CD4-positive, alpha-beta T cell treated with Interleukin-4 for 1 hour (primary cell): ENCODE results near the gene HACD1.
A peak's percentile ranks its signal among the peaks of the same experiment; 100 is the strongest.

Source experiments
- DNase-seq, 2 donors: peaks; one replicate each; pipeline ENCODE4 v3.0.0-alpha.2; 2020 to 2022

Gene HACD1, protein sequence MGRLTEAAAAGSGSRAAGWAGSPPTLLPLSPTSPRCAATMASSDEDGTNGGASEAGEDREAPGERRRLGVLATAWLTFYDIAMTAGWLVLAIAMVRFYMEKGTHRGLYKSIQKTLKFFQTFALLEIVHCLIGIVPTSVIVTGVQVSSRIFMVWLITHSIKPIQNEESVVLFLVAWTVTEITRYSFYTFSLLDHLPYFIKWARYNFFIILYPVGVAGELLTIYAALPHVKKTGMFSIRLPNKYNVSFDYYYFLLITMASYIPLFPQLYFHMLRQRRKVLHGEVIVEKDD

DNA sequence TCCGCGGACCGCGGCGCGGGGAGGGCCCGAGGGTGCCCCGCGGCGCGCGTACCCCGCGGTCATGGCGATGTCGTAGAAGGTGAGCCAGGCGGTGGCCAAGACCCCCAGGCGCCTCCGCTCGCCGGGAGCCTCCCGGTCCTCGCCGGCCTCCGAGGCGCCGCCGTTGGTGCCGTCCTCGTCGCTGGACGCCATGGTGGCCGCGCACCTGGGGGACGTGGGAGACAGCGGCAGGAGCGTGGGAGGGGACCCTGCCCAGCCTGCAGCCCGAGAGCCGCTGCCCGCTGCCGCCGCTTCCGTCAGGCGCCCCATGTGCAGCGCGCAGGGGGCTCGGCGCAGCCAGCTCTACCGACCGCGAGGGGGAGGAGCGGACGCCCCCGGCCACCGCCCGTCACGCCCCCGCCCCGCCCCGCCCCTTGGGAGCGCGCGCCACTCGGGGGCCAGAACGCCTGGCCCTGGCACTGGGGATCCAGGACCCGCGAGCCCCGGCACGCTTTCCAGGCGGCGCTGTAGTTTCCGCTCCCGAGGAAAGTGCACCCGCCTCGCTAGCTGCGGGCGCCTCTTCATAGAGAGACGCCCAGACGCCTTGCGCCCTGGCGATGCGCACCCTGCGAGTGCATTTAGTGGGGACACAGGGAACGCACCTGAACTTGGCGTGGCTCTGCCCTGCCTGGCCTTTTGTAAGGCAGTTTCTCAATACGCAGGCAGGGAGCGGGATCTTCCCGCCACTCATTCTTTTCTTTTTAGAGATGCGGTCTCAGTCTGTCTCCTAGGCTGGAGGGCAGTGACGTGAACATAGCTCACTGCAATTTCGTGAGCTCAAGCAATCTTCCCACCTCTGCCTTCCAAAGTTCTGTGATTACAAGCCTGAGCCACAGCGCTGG lies at the start of gene HACD1:
HACD1 (minus strand) TSS at position 344 of the 881 bp plus-strand sequence; CDS start at position 309, 35 bp downstream.
- peak; percentile 40 to 63 for DNase-seq

DNA sequence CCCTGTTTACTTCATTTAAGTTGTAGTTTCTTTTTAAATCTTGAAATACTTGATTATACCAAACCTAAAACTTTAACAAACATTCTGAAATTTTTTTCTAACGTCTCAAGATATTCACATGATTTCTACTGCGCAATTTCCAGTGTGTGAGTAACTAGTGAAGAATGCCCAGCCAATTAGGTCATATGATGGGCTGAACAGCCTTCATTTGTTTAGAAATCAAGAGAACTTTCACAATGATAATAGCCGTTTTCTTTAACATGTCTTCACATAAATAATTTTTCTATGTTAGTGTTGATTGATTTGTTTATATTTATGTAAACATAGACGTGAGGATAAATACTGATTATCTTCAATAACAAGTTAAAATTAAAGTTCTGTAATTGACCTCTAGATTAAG lies 48.6 kb upstream of the HACD1 start:
- no peak for DNase-seq

DNA sequence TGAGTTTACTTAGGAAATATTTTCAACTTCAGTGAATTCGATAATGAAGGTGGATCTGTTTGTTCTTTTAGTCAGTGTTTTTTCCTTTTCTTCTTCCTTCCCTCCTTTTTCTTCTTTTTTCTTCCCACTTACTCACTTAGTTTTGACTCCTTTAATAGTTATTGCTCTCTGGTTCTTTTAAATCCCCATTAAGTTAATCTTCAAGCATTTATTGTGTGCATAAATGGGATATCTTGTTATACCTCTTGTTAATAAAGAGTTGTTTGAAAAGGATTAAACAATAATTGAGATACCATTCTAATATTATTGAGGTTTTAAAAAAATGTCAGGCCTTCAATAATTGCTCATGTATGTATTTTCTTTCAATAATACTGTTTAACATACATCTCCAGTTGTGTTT lies 46.3 kb upstream of the HACD1 start:
- no peak for DNase-seq

DNA sequence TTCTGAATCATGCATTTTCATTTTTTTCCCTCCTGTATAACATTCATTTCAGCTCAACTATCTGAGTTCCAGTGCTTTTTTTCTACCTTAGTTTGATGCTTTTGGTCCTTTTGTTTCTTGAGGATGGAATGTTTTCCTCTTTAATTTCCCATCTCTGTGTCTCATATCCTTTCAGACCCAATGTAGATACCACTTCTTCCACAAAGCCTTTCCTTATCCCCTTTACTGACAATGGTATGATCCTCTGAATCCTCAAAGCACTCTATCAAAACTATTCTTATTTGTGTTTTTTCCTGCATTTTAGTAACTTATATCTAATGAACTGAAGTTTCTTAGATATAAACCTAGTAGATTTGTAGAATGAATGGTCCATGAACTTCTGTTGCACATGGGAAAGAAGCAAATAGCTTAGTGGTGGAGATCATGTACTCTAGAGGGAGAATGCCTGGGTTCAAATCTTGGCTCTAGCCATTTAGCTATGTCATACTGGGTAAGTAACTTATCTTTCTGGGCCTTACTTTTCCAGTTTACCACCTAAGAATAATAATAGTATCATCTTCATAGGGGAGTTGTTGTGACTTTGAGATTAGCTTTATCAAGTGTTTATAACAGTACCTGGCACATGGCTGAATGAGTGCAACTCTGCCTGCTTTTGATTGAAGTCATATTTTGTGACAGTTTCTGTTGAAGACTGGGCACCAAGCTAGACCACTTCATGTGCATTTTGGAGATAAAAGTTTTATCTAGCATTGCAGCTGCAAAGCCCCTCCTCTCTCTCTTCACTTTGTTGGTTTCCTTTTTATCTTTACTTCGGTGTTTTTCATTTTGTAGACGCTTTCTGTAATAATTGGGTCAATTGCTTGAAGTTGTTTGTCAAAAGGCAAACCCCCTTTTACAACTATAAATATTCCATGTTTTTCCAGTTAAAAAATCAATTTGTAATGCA lies 45.3 kb upstream of the HACD1 start:
- DNase-seq = peak in 1 of 2 donors; percentile 57

DNA sequence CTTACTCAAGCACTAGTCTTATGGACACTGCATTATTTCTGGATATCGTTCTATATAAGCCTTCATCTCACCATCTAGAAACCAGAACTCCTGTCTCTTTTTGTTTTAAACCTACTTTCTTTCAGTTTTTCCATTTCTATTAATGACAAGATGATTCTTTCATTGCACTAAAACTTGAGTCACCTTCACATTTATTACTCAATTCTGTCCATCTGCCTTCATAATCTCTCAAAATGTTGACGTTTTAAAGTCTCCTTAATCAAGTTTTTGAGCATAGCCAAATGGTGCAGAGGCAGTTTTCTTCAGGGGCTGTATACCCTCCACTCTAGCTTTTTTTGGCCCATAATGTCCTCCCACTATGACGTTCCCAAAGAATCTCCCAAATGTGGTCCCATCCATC lies 44.3 kb upstream of the HACD1 start:
- DNase-seq = no peak

DNA sequence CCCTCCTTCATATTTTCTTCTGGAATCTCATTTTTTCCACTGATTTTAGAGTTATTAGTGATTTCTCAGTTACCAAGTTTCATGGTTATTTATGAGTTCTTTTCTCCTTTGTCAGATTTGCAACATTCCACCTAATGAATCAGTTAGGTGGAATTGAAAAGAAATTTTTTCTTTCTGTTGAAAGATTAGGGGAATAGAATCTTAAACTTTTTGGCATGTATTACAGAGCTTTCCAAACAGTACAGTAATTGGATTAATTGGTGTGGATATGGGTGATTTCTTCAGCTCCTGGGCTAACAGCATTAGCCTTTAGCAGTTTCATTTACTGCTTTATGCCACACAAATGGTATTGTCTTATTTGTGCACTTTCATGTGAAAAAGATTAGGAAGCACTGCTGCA lies 43.7 kb upstream of the HACD1 start:
- DNase-seq = no peak

DNA sequence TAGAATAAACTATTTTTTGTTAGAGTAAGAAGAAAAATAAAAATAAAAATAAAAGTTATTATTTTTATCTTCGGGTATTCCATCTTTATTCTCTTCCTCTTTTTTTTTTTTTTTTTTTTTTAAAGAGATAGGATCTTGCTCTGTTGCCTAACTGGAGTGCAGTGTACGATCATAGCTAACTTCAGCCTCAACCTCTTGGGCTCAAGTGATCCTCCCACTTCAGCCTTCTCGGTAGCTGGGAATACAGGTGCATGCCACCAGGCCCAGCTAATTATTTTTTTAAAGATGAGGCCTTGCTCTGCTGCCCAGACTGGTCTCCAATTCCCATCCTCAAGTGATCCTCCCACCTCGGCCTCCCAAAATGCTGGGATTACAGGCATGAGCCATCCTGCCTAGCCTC lies 42.2 kb upstream of the HACD1 start:
- no peak for DNase-seq

DNA sequence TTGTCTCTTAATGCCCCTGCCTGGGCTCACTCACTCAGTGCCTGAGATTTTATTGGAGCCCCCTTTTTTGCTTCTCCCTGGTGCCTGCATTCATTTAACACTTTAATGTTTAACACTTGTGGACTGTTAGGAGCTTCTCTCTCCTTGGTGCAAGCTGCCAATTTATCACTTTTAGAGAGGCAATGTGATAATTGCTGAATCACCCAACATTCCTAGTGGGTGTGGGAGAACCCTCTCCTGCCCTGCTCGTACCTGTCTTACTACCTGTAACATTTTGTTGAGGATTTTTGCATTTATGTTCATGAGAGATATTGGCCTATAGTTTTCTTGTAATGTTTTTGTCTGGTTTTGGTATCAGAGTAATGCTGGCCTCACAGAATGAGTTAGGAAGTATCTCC lies 39.9 kb upstream of the HACD1 start:
- no peak for DNase-seq

DNA sequence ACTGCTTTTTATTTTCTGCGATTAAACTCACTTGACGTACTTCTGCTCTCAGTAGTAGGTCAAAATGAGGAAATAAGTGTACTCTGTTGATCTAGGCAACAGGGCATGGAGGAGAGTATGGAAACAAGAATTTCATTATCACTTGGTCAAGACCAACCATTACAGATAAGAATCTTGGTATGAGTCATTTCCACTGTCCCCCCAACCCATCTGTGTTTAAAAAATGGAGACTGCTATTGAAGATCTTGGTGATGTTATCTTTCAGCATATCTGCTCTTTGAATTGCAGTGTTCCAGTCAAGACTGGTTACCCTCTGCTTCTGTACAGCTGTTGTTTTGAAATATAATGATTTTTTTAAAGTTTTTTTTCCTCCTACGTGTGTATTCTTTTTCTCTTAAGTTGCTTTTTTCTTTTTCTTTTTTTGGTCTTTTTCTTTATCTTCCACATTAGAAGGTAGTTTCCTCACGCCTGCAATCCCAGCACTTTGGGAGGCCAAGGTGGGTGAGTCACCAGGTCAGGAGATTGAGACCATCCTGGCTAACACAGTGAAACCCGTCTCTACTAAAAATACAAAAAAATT lies 38.5 kb upstream of the HACD1 start:
- peak in 1 of 2 donors; percentile 61 for DNase-seq

DNA sequence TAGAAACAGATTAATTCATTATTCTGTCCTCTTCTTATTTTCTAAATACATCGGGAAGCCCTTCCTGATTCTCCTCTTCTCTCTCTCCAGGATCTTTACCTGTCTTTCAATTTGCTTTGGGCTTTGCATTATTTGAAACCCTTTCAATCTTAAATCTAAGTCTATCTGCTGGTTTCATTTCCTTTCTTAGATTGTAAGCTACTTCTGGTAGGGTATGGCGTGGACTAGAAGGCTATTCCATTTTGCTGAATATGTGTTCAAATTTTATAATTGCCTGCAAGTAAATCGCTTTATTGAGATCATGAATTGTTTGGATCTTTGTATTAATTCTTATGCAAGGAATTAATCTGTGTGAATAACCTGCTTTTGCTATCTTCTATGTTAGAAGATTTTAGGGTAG lies 37.8 kb upstream of the HACD1 start:
- DNase-seq = no peak

DNA sequence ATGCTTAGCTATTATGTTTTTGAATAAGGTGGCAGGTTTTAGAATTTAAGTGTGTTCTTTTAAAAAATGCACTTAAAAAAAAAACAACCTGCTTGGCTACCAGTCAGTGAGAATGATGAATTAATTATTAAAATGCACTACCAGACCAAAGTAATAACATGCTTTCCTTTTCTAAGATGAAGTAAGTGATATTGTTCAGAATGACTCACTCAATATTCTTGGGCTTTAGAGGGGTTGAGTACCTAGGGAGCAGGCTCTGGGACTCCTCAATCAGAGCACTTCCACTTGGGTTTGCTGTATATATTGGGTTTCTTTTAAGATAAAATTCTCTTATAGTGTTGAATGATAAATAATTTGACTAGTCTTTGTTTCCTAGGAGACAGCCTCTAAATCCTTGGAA lies 35.4 kb upstream of the HACD1 start:
- DNase-seq = no peak

DNA sequence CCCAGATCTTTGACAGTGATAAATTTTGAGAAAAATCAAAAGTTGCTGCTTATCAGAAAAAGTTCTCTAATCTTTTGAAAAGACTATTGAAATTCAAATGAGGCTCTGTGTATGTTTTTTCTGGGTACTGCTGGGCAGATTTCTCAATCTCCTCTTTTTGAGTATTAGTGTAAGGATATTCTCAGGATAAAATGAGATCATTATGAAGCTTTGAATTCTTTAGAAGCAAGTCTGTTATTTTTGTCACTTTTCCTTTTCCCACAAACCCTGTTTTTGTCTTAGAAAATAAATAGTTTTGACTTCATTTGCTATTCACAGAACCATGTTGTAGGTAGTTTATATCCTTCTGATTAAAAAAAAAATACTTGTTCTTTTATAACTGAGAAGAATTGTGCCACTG lies 34.7 kb upstream of the HACD1 start:
- no peak for DNase-seq

DNA sequence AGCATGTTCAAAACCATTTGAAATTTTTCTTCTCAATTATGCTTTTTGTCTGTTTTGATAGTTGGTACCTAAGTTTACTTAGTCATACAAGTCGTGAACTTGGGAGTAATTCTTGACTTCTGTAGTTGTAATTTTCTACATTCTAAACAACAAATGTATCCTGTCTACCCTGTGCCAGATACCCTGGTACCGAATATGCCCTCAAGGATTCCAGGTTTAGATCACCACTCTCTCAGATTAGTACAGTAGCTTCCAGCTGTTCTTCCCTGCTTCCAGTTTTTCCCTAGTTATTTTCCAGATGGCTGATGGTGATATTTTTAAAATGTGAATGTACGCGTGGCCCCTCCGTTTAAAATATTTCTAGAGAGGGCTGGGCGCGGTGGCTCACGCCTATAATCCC lies 33.2 kb upstream of the HACD1 start:
- no peak for DNase-seq

DNA sequence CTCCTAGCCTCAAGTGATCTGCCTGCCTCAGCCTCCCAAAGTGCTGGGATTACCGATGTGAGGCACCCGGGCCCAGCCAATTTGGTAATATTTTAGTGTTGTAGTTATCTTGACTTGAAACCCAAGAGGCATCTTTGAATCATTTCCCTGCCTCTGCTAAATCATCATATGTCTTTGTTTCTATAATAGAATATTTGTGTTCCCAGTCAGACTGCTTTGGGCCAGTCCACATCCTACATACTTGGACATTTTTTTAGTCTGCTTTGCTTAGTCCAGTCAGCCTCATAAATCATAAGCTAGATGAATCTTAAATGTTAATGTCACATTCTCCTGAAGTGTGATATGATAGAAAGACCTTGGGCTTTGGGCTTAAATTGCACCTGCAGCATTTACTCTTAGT lies 32.7 kb upstream of the HACD1 start:
- no peak for DNase-seq

DNA sequence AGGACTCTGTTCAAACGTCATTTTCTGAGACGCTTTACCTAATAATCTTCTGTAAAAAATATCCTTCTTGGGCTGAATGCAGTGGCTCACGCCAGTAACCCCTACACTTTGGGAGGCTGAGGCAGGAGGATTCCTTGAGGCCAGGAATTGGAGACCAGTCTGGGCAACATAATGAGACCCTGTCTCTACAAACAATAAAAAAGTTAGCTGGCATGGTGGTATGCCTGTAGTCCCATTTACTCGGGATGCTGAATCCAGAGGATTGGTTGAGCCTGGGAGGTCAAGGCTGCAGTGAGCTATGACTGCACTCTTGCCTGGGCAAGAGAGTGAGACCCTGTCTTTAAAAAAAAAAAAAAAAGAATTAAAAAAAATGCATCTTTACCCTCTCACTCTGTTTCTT lies 31.9 kb upstream of the HACD1 start:
- no peak for DNase-seq

DNA sequence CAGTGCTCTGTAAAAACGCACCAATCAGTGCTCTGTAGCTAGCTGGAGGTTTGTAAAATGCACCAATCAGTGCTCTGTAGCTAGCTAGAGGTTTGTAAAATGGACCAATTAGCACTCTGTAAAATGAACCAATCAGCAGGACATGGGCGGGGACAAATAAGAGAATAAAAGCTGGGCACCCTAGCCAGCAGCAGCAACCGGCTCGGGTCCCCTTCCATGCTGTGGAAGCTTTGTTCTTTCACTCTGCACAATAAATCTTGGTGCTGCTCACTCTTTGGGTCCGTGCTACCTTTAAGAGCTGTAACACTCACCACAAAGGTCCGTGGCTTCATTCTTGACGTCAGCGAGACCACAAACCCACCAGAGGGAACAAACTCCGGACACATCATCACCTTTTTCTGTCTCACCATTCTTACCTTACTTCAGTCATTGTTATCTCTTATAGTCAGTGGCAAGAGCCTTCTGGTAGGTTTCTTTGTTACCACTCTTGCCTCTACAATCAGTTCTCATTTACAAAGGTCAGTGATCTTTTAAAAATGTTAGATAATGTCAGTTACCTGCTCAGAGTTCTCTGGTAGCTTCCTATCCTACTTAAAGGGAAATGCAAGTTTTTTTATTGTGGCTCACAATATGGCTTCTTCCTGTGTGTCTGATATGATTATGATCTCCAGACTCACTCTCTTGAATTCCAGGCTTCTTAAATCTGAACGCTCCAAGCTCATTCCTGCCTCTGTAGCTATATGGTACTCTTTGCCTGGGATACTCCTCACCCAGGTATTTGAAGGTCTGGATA lies 31.3 kb upstream of the HACD1 start:
- DNase-seq = peak; percentile 58 to 68

DNA sequence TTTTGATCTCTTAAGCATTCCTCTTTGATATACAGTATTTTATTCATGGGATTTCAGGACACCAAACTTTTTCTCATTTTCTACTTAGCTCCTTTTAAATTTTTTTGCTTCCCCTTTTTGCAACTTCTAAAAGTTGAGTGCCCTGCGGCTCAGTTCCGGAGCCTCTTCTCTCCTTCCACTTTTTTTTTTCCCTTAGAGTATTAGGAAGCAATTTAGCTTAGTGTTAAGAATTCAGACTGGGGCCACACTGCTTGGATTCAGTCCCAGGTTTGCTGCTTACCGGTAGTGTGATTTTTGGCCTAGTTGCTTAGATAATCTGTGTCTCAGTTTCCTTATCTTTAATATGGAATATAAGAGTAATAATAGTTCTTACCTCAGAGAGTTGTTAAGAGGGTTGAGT lies 30.2 kb upstream of the HACD1 start:
- no peak for DNase-seq

DNA sequence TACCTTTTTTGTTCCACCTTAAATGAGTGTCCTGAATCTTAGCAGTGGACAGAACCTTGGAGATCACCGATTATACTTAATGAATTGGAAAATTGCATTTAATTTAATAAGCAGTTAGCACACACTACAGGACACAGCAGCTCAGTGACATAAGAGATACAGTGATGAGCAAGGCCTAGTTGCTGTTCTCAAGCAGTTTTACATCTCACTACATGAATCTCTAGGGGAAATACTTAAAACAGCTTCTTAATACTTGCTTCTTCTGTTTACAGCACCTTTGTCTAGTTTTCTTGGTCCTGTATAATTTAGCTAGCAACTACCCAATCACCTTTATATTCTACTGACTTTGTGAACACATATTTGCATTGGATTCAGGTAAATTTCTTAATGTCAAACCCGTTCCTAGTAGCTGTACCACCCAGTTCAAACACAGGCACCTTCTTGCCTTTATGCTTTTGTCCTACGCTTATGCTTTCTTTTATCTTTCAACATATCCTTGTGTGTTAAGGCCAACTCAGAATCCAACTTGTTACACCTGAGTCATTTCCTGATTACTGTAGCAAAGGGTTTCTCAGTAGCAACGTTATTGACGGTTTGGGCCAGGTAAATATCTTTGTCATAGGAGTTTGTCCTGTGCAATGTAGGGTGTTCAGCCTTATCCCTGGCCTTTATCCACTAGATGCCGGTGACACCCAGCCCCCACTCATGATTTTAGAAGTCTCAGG lies 28.6 kb upstream of the HACD1 start:
- DNase-seq = peak in 1 of 2 donors; percentile 60

DNA sequence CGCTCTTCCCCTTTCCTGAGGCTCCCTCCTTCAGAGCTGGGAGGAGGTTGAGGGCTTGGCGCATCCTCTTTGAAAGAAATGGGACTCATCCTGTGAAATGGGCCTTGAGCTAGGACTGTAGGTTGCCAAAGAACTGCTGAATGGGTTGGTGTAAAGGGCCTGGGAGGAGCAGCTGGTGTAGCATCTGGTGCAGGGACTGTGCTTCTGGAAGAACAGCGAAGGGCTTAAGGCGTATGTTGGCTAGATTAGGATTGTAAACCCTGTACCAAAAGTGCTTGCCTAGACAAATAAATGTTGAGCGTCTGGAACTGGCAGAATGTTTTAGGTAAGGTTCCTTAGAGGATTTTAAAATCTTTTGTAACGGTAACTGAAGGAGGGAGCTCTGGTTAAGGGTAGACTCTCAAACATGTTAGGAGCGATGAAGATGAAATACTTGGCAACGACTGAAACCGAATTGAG lies 27.3 kb upstream of the HACD1 start:
- DNase-seq = no peak

DNA sequence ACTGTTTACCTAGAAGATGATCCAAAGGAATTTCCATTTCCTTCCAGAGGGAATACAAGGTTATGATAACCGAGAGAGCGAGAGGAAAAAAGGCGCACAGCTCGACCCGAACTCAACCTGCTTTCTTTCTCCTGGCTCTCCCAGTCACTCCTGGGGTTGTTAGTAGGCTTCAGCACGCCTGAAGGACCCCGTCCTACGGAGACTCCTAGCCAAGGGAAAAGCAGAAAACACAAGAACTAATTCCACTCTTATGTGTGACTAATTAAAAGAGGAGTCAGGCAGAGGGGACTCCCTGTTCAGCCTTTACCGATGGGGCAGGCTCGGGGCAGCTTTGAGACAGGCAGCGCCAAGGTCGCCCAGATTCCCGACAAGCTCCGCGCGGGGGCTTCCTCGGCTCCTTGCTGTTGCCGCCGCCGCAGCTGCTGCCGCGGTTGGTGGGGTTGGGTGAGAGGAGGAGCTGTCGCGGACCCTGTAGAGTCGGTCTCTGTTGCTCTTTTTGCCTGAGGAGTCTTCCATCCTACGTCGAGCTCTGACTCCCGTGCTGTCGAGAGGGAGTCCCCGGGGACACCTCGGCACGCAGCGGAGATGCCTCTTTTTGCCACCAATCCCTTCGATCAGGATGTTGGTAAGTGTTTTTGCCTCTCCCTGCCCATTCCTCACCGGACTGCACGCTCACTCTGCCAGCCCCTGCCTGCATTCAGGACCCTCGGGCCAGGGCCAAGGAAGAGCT lies 26.7 kb upstream of the HACD1 start, which contains the start of gene STAM:
STAM (plus strand) TSS at position 397 of the 730 bp plus-strand sequence; CDS start at position 586, 189 bp downstream.
- peak; percentile 92 to 94 for DNase-seq
